Kidney (tissue), 14 donors: ENCODE data around the gene MADD. TPM values are rescaled to one million over a fixed set of nuclear protein-coding genes. Genes with fewer than 3 reads are reported as not detected.

Experiments
- DNase-seq, 5 donors: peaks; one replicate each; pipeline ENCODE4 v3.0.0-alpha.2; 2013 to 2020
- FAIRE-seq: peaks from 2 replicates; lab custom pipeline; 2012; peaks lifted over from hg19 to GRCh38; lab: Jason Lieb, UNC
- H3K27ac ChIP-seq, 2 donors: one replicate each; pipeline ENCODE4 v1.7.0; 2013; ENCODE audit warnings: low read depth in 2 of 2, low read length in 2 of 2, inconsistent platforms in 1 of 2
- H3K27me3 ChIP-seq: one replicate; pipeline ENCODE4 v1.7.1; 2013; ENCODE audit warnings: low read length, inconsistent platforms; ENCODE audit not compliant: control insufficient read depth, insufficient read depth
- H3K36me3 ChIP-seq, 3 donors: one replicate each; pipeline versions ENCODE4 v1.7.0 to v1.7.1; 2013; ENCODE audit warnings: low read length in 3 of 3, control low read depth in 1 of 3, inconsistent platforms in 1 of 3; ENCODE audit not compliant: insufficient read depth in 3 of 3, control insufficient read depth in 2 of 3
- H3K4me1 ChIP-seq, 3 donors: one replicate each; pipeline versions ENCODE4 v1.7.0 to v1.7.1; 2013; ENCODE audit warnings: low read length in 3 of 3, inconsistent platforms in 1 of 3, low read depth in 1 of 3; ENCODE audit not compliant: control insufficient read depth in 2 of 3, insufficient read depth in 2 of 3
- H3K4me3 ChIP-seq, 3 donors: one replicate each; pipeline versions ENCODE4 v1.7.0 to v1.8.1; 2013; ENCODE audit warnings: low read length in 3 of 3, control low read depth in 1 of 3, inconsistent platforms in 1 of 3
- H3K9ac ChIP-seq, 3 donors: one replicate each; pipeline versions ENCODE4 v1.7.0 to v1.7.1; 2013; ENCODE audit warnings: low read length in 3 of 3, control low read depth in 1 of 3, inconsistent platforms in 1 of 3
- H3K9me3 ChIP-seq, 3 donors: one replicate each; pipeline versions ENCODE4 v1.7.0 to v1.7.1; 2013; ENCODE audit warnings: low read length in 3 of 3, control low read depth in 1 of 3, inconsistent platforms in 1 of 3; ENCODE audit not compliant: control insufficient read depth in 2 of 3, insufficient read depth in 1 of 3
- CTCF ChIP-seq: IDR thresholded peaks from 3 replicates; pipeline ENCODE4 v1.5.1; 2012; ENCODE audit warnings: mild to moderate bottlenecking, moderate library complexity, borderline replicate concordance; ENCODE audit not compliant: insufficient read depth; ENCODE audit errors: extremely low read depth
- intact Hi-C: fragments of 100-400 bp; cut with DNase I; formaldehyde crosslinking; loops from one replicate; pipeline ENCODE4 v1.11.1; 2022
- polyA plus RNA-seq: library from polyadenylated mRNA; stranded (reverse); fragments of 350-450 nt; fragmentation: Illumina TruSeq; extraction: RNeasy Lipid Tissue Mini Kit (QIAGEN cat#74804); gene quantifications from one replicate; pipeline ENCODE4 v1.2.3, GENCODE V29; 2014; ENCODE audit warnings: low read depth, low replicate concordance; ENCODE audit not compliant: insufficient read depth
- total RNA-seq: library from RNA; stranded (reverse); fragmentation: NEBNext Ultra II Directional; extraction: Animal tissue kit (Norgen Biotek cat#: 25700); gene quantifications from one replicate; pipeline ENCODE4 v1.2.1, GENCODE V29; 2021
- donor health status: control.
- donor health status: control.
- donor health status: control.
- donor health status: control.
- donor health status: control.
- donor health status: DM: yes; HTN: yes; CAD: no.
- donor health status: Normal renal cell carcinoma (clear cell type).

Gene MADD
- total and polyA plus RNA-seq, 2 donors from 2014 or later, result 19.0 to 39.2 TPM

GRCh38 chr11:47248664-47249377 lies 21.1 kb upstream of the MADD start, which contains the start of gene ACP2:
ACP2 (minus strand) TSS chr11:47248814; CDS start chr11:47248789, 25 bp downstream.
- Histone ChIP-seq H3K27me3 (no peaks in the 10 kb centered on the region), H3K4me1 (peaks cover 2 to 26% (median 14%) of the 10 kb centered on the region in 3 donors), H3K36me3 (peaks cover 5 to 15% (median 12%) of the 10 kb centered on the region in 3 donors), H3K9ac (peak within 1 kb of the TSS; percentile 65 to 94 (median 78)), H3K27ac (peak within 1 kb of the TSS; percentile 87 to 91), H3K9me3 (no peaks in the 10 kb centered on the region), H3K4me3 (peak within 1 kb of the TSS; percentile 88 to 98 (median 96))
- intact Hi-C loops, result no loop called here
- peak; percentile 15 for TF ChIP-seq CTCF
- FAIRE-seq, result no peak
- DNase-seq, result peak; percentile 92 to 95 (median 94)

- intact Hi-C loops, result no loop called here
- Histone ChIP-seq H3K4me3 (peak overlapping the region; percentile 88 to 98 (median 96)), H3K9ac (peak overlapping the region; percentile 65 to 94 (median 78)), H3K27ac (peak overlapping the region; percentile 87 to 91), H3K36me3 (peaks cover 5 to 15% (median 12%) of the 10 kb centered on the region in 3 donors), H3K4me1 (peaks cover 2 to 32% (median 19%) of the 10 kb centered on the region in 3 donors), H3K27me3 (no peaks in the 10 kb centered on the region), H3K9me3 (no peaks in the 10 kb centered on the region)
- FAIRE-seq, result no peak
- no peak for DNase-seq
- no peak for TF ChIP-seq CTCF
Measured at GRCh38 chr11:47249378-47249715, 20.6 kb upstream of the MADD start.

- intact Hi-C loops, result no loop called here
- no peak overlapping the region for H3K27ac ChIP-seq
- TF ChIP-seq CTCF, result no peak
- no peaks in the 10 kb centered on the region for H3K9me3 ChIP-seq
- H3K27me3 ChIP-seq, result no peaks in the 10 kb centered on the region
- peaks cover 0 to 2% (median 0%) of the 10 kb centered on the region in 3 donors for H3K36me3 ChIP-seq
- DNase-seq, result no peak
- FAIRE-seq, result no peak
- no peak overlapping the region for H3K9ac ChIP-seq
- H3K4me3 ChIP-seq, result no peak overlapping the region
- H3K4me1 ChIP-seq, result peaks cover 5 to 35% (median 27%) of the 10 kb centered on the region in 3 donors
Measured at GRCh38 chr11:47251751-47252150, 18.2 kb upstream of the MADD start.
